Measurements from ENCODE around the gene TRIM47.
A peak's percentile ranks its signal among the peaks of the same experiment; 100 is the strongest.

Gene TRIM47

GRCh38 chr17:75829747-75830146 is 48.6 kb downstream of the TRIM47 start:
- DNase-seq (ENCODE audit: low read depth) = no peak
- no peak for TF ChIP-seq CTCF (conservative IDR thresholded peaks at IDR 0.05; ENCODE audit: low read depth, low read length)
- H3K4me3 ChIP-seq (ENCODE audit: low read depth, low read length) = no peak overlapping the region

- DNase-seq (ENCODE audit: low read depth) = no peak
- TF ChIP-seq CTCF (conservative IDR thresholded peaks at IDR 0.05; ENCODE audit: low read depth, low read length) = no peak
- no peak overlapping the region for H3K4me3 ChIP-seq (ENCODE audit: low read depth, low read length)
Measured at GRCh38 chr17:75828741-75829140, 49.6 kb downstream of the TRIM47 start.

GRCh38 chr17:75828076-75828400 is 50.3 kb downstream of the TRIM47 start:
- no peak for TF ChIP-seq CTCF (conservative IDR thresholded peaks at IDR 0.05; ENCODE audit: low read depth, low read length)
- no peak for DNase-seq (ENCODE audit: low read depth)
- peak overlapping the region; percentile 54 for H3K4me3 ChIP-seq (ENCODE audit: low read depth, low read length)

GRCh38 chr17:75827308-75828075 is 50.9 kb downstream of the TRIM47 start:
- peak; percentile 83 for TF ChIP-seq CTCF (conservative IDR thresholded peaks at IDR 0.05; ENCODE audit: low read depth, low read length)
- peak; percentile 76 for DNase-seq (ENCODE audit: low read depth)
- H3K4me3 ChIP-seq (ENCODE audit: low read depth, low read length) = peak overlapping the region; percentile 54

GRCh38 chr17:75826561-75827307 is 51.6 kb downstream of the TRIM47 start:
- H3K4me3 ChIP-seq (ENCODE audit: low read depth, low read length) = no peak overlapping the region
- peak; percentile 12 for DNase-seq (ENCODE audit: low read depth)
- no peak for TF ChIP-seq CTCF (conservative IDR thresholded peaks at IDR 0.05; ENCODE audit: low read depth, low read length)

DNA sequence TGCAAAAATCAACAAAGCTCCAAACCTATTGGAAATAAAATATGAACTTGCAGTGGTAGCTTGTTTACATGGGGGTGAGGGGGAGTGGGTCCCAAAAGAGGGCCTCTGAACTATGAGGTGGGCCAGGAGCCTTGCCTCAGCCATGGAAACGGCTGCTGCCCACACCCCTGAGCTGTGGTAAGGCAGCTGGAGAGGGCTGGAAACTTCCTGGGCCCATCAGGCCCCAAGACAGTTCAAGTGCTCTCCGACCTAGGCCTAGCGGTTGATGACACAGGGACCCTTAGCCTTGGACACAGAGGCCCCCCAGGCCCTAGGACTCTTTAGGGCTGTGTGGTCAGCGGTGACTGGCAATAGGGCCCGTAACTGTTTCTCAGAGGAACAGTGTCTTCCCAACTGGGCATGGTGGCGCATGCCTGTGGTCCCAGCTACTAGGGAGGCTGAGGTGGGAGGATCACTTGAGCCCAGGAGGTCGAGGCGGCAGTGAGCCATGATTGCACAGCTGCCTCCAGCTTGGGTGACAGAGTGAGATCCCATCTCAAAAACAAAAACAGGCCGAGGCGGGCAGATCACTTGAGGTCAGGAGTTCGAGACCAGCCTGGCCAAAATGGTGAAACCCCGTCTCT is 52.5 kb downstream of the TRIM47 start:
- no peak for TF ChIP-seq CTCF (conservative IDR thresholded peaks at IDR 0.05; ENCODE audit: low read depth, low read length)
- no peak for DNase-seq (ENCODE audit: low read depth)
- H3K4me3 ChIP-seq (ENCODE audit: low read depth, low read length) = no peak overlapping the region

Data from choroid plexus epithelial cell (primary cell).